A549 (cell line): ENCODE data around the gene TMEM205. TPM values are rescaled to one million over a fixed set of nuclear protein-coding genes. Genes with fewer than 3 reads are reported as not detected.

Experiments
- ATAC-seq, 2 experiments: fragments of 200-7000 bp in 1 of 2; fragments of >200 bp in 1 of 2; cut with Nextera tagmentation in 1 of 2; cut with Tn5 transposase in 1 of 2; 3 replicates each; pipeline versions ENCODE4 v1.8.0 to v1.9.1; 2018 to 2020; ENCODE audit warnings: mild to moderate bottlenecking in 1 of 2, moderate library complexity in 1 of 2
- CTCF ChIA-PET: fragments of 300-600 bp; sonication (Branson Sonifier 250); formaldehyde crosslinking; extraction: SDS; loops from one replicate; lab custom pipeline; 2021; ENCODE audit warnings: antibody characterized with exemption, inconsistent platforms; lab: Yijun Ruan, JAX
- POLR2A ChIA-PET: fragments of 350-600 bp; formaldehyde crosslinking; extraction: SDS; loops from one replicate; lab custom pipeline; 2021; ENCODE audit warnings: antibody characterized with exemption, inconsistent platforms; lab: Yijun Ruan, JAX
- DNase-seq, 2 experiments: peaks; one replicate each; pipeline versions ENCODE4 v3.0.0 to v3.0.0-alpha.2; 2011 to 2016; ENCODE audit warnings: low read depth in 1 of 2, low spot score in 1 of 2
- FAIRE-seq: peaks from 2 replicates; lab custom pipeline; 2011; peaks lifted over from hg19 to GRCh38; lab: Jason Lieb, UNC
- H3K27ac ChIP-seq, 2 experiments: fragments of >200 bp; sonication (Bioruptor Twin); formaldehyde crosslinking; 3 replicates each; pipeline ENCODE4 v1.5.1; 2016 to 2017
- H3K4me1 ChIP-seq: fragments of >200 bp; sonication (Bioruptor Twin); formaldehyde crosslinking; 3 replicates; pipeline ENCODE4 v1.6.1; 2016
- H3K4me2 ChIP-seq: fragments of >200 bp; sonication (Bioruptor Twin); formaldehyde crosslinking; 3 replicates; pipeline ENCODE4 v1.6.1; 2016
- H3K4me3 ChIP-seq: fragments of >200 bp; sonication (Bioruptor Twin); formaldehyde crosslinking; 3 replicates; pipeline ENCODE4 v1.5.1; 2016
- H3K9me3 ChIP-seq: fragments of >200 bp; sonication (Bioruptor Twin); formaldehyde crosslinking; 3 replicates; pipeline ENCODE4 v1.6.1; 2016
- BHLHE40 ChIP-seq: IDR thresholded peaks from 2 replicates; pipeline ENCODE4 v1.6.1; 2012; ENCODE audit warnings: low read depth, low read length, inconsistent platforms
- CBX2 ChIP-seq: fragments of 200-600 bp; sonication (generic); IDR thresholded peaks from 2 replicates; pipeline ENCODE4 v1.6.1; 2016; ENCODE audit warnings: low read depth, mild to moderate bottlenecking, borderline replicate concordance
- CEBPB ChIP-seq, 2 experiments: fragments of >200 bp in 1 of 2; sonication (Bioruptor Twin) in 1 of 2; formaldehyde crosslinking in 1 of 2; IDR thresholded peaks; 2 replicates each; pipeline ENCODE4 v1.6.1; 2012 to 2016
- CHD4 ChIP-seq: fragments of 200-600 bp; sonication (generic); IDR thresholded peaks from 2 replicates; pipeline ENCODE4 v1.6.1; 2016; ENCODE audit warnings: antibody characterized with exemption, mild to moderate bottlenecking, borderline replicate concordance
- CTCF ChIP-seq: fragments of >200 bp; sonication (Bioruptor Twin); formaldehyde crosslinking; IDR thresholded peaks from 3 replicates; pipeline ENCODE4 v1.5.1; 2016
- ESRRA ChIP-seq: fragments of 150-350 bp; IDR thresholded peaks from 2 replicates; pipeline ENCODE4 v1.6.1; 2014; ENCODE audit warnings: mild to moderate bottlenecking, low read length, borderline replicate concordance
- GATA3 ChIP-seq: IDR thresholded peaks from 2 replicates; pipeline ENCODE4 v1.6.1; 2012; ENCODE audit warnings: borderline replicate concordance
- JUNB ChIP-seq: fragments of >200 bp; sonication (Bioruptor Twin); formaldehyde crosslinking; IDR thresholded peaks from 2 replicates; pipeline ENCODE4 v1.6.1; 2016
- KDM1A ChIP-seq: fragments of 200-600 bp; sonication (generic); IDR thresholded peaks from 2 replicates; pipeline ENCODE4 v1.6.1; 2016; ENCODE audit warnings: low read depth, mild to moderate bottlenecking
- KDM5A ChIP-seq: fragments of 200-600 bp; sonication (generic); IDR thresholded peaks from 2 replicates; pipeline ENCODE4 v1.6.1; 2016; ENCODE audit warnings: antibody characterized with exemption, mild to moderate bottlenecking
- MYC ChIP-seq: IDR thresholded peaks from 2 replicates; pipeline ENCODE4 v1.6.1; 2012; ENCODE audit warnings: mild to moderate bottlenecking, inconsistent platforms, low read length, improper control_type of control experiment, borderline replicate concordance
- NPAS2 ChIP-seq: fragments of 250-450 bp; sonication (Bioruptor Pico); IDR thresholded peaks from 2 replicates; pipeline ENCODE4 v1.8.0; 2022; ENCODE audit warnings: mild to moderate bottlenecking, moderate library complexity, borderline replicate concordance
- PHF8 ChIP-seq: fragments of 200-600 bp; sonication (generic); IDR thresholded peaks from 2 replicates; pipeline ENCODE4 v1.6.1; 2016; ENCODE audit warnings: low read depth, mild to moderate bottlenecking, antibody characterized with exemption, moderate library complexity, borderline replicate concordance
- POLR2A ChIP-seq: IDR thresholded peaks from 2 replicates; pipeline ENCODE4 v1.6.1; 2012; ENCODE audit warnings: mild to moderate bottlenecking, low read length
- RAD21 ChIP-seq, 2 experiments: fragments of >200 bp in 1 of 2; sonication (Bioruptor Twin) in 1 of 2; formaldehyde crosslinking in 1 of 2; IDR thresholded peaks in 1 of 2; conservative IDR thresholded peaks in 1 of 2; 2 replicates in 1 of 2; 3 replicates in 1 of 2; pipeline ENCODE4 v1.6.1; 2012 to 2018; ENCODE audit warnings: inconsistent platforms in 1 of 2
- RARB ChIP-seq: fragments of 250-450 bp; sonication (Bioruptor Pico); IDR thresholded peaks from 2 replicates; pipeline ENCODE4 v1.8.0; 2021; ENCODE audit warnings: mild to moderate bottlenecking, moderate library complexity
- SREBF2 ChIP-seq: fragments of 450-650 bp; IDR thresholded peaks from 2 replicates; pipeline ENCODE4 v1.6.1; 2014; ENCODE audit warnings: mild to moderate bottlenecking, moderate library complexity
- TFCP2L1 ChIP-seq: fragments of 250-450 bp; sonication (Bioruptor Pico); IDR thresholded peaks from 2 replicates; pipeline ENCODE4 v1.5.0; 2021; ENCODE audit warnings: mild to moderate bottlenecking
- TP53 ChIP-seq: fragments of 250-450 bp; sonication (Bioruptor Pico); IDR thresholded peaks from 2 replicates; pipeline ENCODE4 v1.5.0; 2021; ENCODE audit warnings: mild to moderate bottlenecking, moderate library complexity
- ZNF302 ChIP-seq: fragments of 250-450 bp; sonication (Bioruptor Pico); IDR thresholded peaks from 2 replicates; pipeline ENCODE4 v1.9.0; 2021; ENCODE audit warnings: inconsistent platforms, mild to moderate bottlenecking, moderate library complexity
- ZSCAN20 ChIP-seq: fragments of 250-450 bp; sonication (Bioruptor Pico); IDR thresholded peaks from 2 replicates; pipeline ENCODE4 v1.8.0; 2022; ENCODE audit warnings: mild to moderate bottlenecking, moderate library complexity
- WGBS: methylation state at CpG from one replicate; pipeline ENCODE4 v1.1.6; 2017; ENCODE audit errors: missing lambda C conversion rate; 5-methylcytosine and 5-hydroxymethylcytosine counted together
- polyA plus RNA-seq, 4 experiments: library from polyadenylated mRNA; depleted of rRNA in 3 of 4; stranded (reverse); fragments of >200 nt; fragmentation: RNase III in 1 of 4; extraction: RNeasy Plus Mini Kit Qiagen cat#74134 plus additional on column Dnase treatment in 1 of 4; gene quantifications; 2 replicates in 3 of 4; 3 replicates in 1 of 4; pipeline ENCODE4 v1.2.3, GENCODE V29; 2011 to 2017
- TF ChIP-seq, protein P1 (sequence below): IDR thresholded peaks from 2 replicates; pipeline ENCODE4 v1.6.1; 2012
- TF ChIP-seq, protein P2 (sequence below): fragments of 150-350 bp; IDR thresholded peaks from 2 replicates; pipeline ENCODE4 v1.6.1; 2014; ENCODE audit warnings: low read depth, mild to moderate bottlenecking, low read length
- TF ChIP-seq, protein P3 (sequence below): fragments of 250-450 bp; sonication (Bioruptor Pico); IDR thresholded peaks from 2 replicates; pipeline ENCODE4 v1.5.0; 2021; ENCODE audit warnings: mild to moderate bottlenecking, moderate library complexity, borderline replicate concordance
- TF ChIP-seq, protein P4 (sequence below): IDR thresholded peaks from 2 replicates; pipeline ENCODE4 v1.6.1; 2012; ENCODE audit warnings: low read depth, borderline replicate concordance

Gene TMEM205
- polyA plus RNA-seq, 2 of the 4 experiments (the other 2 are of a cell fraction): 91.6 to 183 TPM

GRCh38 chr19:11349171-11349570 is 3.1 kb upstream of the TMEM205 start:
- FAIRE-seq: no peak
- no peak for DNase-seq
- Histone ChIP-seq H3K9me3 (0 out of 3 replicates have a peak, but pooled peaks cover 7% of the 10 kb centered on the region), H3K4me2 (no peak overlapping the region), H3K27ac (no peak overlapping the region), H3K4me3 (no peak overlapping the region), H3K4me1 (peaks cover 16% of the 10 kb centered on the region)
- POLR2A ChIA-PET: interaction anchor here (0.6 to 1.0 kb wide), 2 partner anchors 26 to 32 kb away, joined by 3 read pairs; no protein-coding TSS in a partner anchor
- TF ChIP-seq KDM5A (no peak), CBX2 (no peak), GATA3 (no peak), RAD21 (conservative IDR thresholded peaks at IDR 0.05 in 1 of 2, IDR thresholded peaks at IDR 0.05 in 1 of 2) (no peak), POLR2A (no peak), RARB (CRISPR knock-in tag) (no peak), CEBPB (IDR thresholded peaks at IDR 0.05) (no peak), CTCF (no peak), KDM1A (no peak), PHF8 (no peak), BHLHE40 (no peak), CHD4 (no peak), TFCP2L1 (CRISPR knock-in tag) (no peak), MYC (no peak)
- TF ChIP-seq, protein P1, sequence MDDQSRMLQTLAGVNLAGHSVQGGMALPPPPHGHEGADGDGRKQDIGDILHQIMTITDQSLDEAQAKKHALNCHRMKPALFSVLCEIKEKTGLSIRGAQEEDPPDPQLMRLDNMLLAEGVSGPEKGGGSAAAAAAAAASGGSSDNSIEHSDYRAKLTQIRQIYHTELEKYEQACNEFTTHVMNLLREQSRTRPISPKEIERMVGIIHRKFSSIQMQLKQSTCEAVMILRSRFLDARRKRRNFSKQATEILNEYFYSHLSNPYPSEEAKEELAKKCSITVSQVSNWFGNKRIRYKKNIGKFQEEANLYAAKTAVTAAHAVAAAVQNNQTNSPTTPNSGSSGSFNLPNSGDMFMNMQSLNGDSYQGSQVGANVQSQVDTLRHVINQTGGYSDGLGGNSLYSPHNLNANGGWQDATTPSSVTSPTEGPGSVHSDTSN: no peak
- TF ChIP-seq, protein P2, sequence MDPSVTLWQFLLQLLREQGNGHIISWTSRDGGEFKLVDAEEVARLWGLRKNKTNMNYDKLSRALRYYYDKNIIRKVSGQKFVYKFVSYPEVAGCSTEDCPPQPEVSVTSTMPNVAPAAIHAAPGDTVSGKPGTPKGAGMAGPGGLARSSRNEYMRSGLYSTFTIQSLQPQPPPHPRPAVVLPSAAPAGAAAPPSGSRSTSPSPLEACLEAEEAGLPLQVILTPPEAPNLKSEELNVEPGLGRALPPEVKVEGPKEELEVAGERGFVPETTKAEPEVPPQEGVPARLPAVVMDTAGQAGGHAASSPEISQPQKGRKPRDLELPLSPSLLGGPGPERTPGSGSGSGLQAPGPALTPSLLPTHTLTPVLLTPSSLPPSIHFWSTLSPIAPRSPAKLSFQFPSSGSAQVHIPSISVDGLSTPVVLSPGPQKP: no peak
- TF ChIP-seq, protein P3, sequence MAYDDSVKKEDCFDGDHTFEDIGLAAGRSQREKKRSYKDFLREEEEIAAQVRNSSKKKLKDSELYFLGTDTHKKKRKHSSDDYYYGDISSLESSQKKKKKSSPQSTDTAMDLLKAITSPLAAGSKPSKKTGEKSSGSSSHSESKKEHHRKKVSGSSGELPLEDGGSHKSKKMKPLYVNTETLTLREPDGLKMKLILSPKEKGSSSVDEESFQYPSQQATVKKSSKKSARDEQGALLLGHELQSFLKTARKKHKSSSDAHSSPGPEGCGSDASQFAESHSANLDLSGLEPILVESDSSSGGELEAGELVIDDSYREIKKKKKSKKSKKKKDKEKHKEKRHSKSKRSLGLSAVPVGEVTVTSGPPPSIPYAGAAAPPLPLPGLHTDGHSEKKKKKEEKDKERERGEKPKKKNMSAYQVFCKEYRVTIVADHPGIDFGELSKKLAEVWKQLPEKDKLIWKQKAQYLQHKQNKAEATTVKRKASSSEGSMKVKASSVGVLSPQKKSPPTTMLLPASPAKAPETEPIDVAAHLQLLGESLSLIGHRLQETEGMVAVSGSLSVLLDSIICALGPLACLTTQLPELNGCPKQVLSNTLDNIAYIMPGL (CRISPR knock-in tag): no peak
- TF ChIP-seq, protein P4, sequence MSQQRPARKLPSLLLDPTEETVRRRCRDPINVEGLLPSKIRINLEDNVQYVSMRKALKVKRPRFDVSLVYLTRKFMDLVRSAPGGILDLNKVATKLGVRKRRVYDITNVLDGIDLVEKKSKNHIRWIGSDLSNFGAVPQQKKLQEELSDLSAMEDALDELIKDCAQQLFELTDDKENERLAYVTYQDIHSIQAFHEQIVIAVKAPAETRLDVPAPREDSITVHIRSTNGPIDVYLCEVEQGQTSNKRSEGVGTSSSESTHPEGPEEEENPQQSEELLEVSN: no peak
- no peak for ATAC-seq
- 82% methylated on average over 4 of the region's 4 CpGs for WGBS
- CTCF ChIA-PET: interaction anchor here (0.9 kb wide), 1 partner anchor 9 kb away, joined by 3 read pairs; the partner anchor contains the start of gene RAB3D

GRCh38 chr19:11347546-11348039 is 1.5 kb upstream of the TMEM205 start:
- no peak for FAIRE-seq
- Histone ChIP-seq H3K4me1 (peaks cover 28% of the 10 kb centered on the region), H3K9me3 (0 out of 3 replicates have a peak, but pooled peaks cover 7% of the 10 kb centered on the region), H3K27ac (peak overlapping the region in 1 of 2 experiments; percentile 84; a peak in 2 of 6 replicates), H3K4me3 (no peak overlapping the region), H3K4me2 (no peak overlapping the region)
- ChIA-PET POLR2A (interaction anchor here (2.8 kb wide), 1 partner anchor 33 kb away, joined by 18 read pairs; no protein-coding TSS in a partner anchor), CTCF (interaction anchor here (1.0 to 1.7 kb wide), 5 partner anchors 16 to 184 kb away, joined by 3 to 4 read pairs (median 3); partner anchors contain the start of gene SWSAP1)
- WGBS: 82% methylated on average over 6 of the region's 7 CpGs
- no peak for ATAC-seq
- no peak for TF ChIP-seq ZSCAN20
- TF ChIP-seq ESRRA: no peak
- no peak for TF ChIP-seq CTCF
- TF ChIP-seq CEBPB (IDR thresholded peaks at IDR 0.05): no peak
- no peak for TF ChIP-seq PHF8
- TF ChIP-seq ZNF302 (CRISPR knock-in tag): no peak
- TF ChIP-seq NPAS2 (CRISPR knock-in tag): no peak
- TF ChIP-seq, protein P3 (CRISPR knock-in tag): no peak
- TF ChIP-seq SREBF2: no peak
- TF ChIP-seq KDM5A: no peak
- no peak for TF ChIP-seq TP53
- TF ChIP-seq JUNB: no peak
- DNase-seq: no peak
